HG03097 (cell line): ENCODE measurements around the gene LTBP1.
"Not testable (repeated sequence)": the region's sequence is repeated elsewhere in the genome, so short reads cannot be mapped to it uniquely, and the experiment has no call there.

ENCODE experiments used
- ATAC-seq: cut with Tn5 transposase; IDR thresholded peaks from one replicate; pipeline ENCODE4 v1.9.1; 2021; ENCODE audit not compliant: unreplicated experiment, low FRiP score

Gene LTBP1

DNA sequence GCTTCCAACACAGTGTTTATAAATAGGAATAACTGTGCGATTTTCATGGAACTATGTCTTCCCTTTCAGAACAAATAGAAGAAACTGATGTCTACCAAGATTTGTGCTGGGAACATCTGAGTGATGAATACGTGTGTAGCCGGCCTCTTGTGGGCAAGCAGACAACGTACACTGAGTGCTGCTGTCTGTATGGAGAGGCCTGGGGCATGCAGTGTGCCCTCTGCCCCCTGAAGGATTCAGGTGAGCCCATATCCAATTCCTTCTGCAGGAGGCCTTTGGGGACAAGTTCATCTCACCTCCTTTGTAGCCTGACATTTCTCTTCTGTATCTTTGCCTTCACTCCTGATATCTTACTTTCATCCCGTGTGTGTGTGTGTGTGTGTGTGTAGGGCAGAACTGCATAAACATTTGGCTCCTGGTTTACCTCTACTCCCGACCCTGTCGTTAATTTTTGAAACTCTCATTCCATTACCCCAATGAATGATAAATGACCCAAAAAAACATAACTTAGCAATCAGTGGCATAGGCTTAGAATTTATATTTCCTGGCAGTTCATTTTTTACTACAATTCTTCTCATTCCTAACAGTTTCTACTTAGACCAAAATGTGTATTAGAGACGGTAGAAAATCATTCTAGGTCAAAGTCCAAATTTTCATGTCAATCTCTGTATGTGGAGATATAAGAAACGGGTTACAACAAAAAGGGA is 418.7 kb downstream of the LTBP1 start:
- ATAC-seq = no peak

DNA sequence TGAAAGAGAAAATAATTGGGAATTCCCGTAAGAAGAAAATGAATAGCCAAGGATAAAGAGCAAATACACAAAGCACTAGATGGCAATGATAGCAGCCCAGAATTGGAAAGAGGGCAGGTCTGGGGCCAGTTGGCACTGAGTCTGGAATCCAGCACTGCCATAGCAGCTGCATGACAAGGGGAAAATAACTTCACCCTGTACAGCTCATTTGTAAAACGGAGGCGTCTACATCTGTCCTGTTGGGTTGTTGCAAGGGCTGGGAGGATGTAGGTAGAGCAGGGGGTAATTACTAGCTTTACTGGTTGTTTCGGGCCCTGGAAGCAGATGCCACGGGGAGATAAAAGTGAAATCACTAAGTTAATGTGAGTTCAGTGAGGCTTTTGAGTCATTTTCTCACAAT is 419.7 kb downstream of the LTBP1 start:
- ATAC-seq = no peak

DNA sequence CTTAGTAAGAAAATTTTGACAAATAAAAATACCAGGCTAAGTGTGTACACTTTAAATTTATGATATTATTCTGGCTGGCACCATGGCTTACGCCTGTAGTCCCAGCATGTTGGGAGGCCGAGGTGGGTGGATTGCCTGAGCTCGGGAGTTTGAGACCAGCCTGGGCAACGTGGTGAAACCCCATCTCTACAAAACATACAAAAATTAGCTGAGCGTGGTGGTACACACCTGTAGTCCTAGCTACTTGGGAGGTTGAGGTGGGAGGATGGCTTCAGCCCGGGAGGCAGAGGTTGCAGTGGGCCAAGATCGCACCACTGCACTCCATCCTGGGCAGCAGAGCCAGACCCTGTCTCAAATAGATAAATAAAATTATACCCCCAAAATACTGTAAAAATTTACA is 421.8 kb downstream of the LTBP1 start:
- not testable (repeated sequence) for ATAC-seq

DNA sequence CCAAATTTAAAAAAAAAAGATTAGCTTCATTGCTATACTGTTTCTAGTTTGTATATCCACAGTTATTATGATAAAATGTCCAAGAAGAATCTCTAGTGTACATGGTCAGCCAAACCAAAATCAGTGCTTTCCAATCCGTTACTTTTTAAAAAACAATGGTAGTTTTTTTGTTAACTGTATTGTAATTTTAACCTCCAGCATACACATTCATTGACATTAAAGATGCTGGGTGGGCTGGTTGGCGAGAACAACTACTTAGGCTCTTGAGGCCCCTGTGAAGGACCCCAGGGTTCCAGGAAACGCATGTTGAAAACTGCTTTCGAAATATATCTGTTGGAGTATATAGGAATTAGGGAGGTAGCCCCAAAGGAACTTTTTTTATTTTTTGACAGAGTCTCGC is 422.4 kb downstream of the LTBP1 start:
- no peak for ATAC-seq

DNA sequence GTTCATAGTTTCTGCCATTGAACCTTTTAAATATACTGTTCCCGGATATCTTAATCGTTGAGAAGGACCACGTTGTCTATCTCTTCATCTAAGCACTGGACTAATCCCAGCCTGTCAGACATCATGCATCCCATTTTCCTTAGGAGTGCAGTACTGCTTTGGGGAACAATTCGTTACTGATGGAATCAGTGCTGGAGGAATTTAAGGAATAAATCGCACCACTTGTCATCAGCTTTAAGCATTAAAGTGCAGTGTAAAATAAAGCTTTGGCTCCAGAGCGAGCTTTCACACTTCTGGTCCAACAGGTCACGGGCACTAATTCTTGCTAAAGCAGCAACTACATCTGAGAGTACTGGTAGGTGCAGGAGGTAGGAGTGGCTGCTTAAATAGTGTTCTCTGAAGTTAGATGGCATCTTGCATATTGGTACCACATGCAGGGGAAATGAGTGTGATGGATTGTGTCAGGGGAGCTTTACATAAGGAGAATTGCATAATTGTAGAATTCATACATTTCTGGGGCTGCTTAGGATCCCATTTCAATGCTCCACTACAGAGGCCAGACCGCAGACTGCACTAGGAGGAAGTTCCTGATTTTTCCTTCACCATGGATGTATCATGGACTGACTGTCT is 424.0 kb downstream of the LTBP1 start:
- no peak for ATAC-seq

DNA sequence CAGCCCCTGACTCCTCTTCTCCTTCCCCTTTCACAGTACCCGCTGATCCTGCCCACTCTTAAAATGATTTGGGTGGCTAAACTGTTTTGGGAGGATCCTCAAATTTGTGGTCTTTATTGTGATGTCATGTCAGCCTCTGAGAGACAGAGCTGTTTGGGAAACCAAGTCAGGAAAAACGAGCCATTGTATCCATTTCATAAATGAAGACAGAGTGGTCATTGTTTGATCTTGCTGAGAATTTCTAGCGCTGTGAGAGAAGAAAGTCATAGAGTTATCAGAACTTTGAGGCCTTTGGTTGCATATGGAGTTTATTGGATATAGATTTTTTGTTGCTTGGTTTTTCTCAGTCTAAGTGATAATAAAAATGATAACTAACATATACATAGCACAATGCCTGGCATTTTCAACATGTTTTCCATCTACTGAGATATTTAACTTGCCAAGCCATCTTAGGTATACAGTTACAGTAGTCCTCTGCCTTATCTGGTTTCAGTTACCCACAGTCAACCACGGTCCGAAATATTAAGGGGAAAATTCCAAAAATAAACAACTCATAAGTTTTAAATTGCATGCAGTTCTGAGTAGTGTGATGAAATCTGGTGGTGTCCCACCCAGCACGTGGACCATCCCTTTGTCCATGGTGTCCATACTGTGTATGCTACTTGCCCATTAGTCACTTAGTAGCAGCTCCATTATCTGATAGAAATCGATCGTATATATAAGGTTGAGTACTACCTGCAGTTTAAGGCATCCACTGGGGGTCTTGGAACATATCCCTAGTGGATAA is 424.7 kb downstream of the LTBP1 start:
- ATAC-seq = no peak

DNA sequence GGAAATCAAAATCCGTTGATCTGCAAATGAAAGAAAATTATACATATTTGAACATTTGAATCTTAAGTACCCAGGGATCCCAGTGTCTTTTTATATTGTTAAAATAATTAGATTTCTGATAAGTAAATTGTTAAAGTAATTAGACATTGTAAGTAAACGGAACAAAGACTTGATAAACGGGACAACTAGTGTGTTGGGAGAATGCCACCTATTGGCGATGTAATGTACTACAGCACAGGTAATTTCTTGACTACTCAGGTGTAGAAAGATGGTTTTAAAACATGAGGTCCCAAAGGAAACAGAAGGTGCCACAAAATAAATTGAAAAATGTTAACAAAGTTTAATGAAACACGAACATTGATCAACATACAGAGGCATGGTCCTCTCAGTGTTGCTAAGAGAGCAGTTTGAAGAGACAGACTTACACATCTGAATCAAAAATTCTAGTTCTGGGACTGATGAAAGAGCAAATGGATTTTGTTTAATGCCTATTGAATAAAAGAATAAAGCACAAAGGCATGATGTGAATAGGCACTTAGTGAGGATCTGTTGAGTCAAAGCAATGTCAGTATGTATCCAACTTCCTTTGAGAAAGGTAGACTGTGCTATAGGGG is 426.3 kb downstream of the LTBP1 start:
- no peak for ATAC-seq

DNA sequence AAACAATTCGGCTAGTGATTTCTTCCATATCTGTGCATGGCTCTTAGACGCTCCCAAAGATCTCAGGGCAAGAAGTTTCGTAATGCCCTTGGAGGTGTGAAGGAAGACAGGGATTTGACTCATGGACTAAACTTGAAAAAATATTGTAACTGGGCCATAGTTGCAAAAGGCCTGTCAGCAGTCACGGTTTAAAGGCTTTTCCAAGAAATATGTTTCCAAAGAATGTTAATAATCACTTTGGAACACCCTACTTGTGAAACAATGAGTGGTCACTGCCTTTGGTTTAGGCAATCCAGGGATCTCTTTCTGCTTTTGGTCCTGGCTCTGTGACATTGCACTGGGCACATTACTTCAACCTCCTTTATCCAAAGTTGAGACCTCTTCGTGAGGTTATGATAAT is 427.2 kb downstream of the LTBP1 start:
- no peak for ATAC-seq

DNA sequence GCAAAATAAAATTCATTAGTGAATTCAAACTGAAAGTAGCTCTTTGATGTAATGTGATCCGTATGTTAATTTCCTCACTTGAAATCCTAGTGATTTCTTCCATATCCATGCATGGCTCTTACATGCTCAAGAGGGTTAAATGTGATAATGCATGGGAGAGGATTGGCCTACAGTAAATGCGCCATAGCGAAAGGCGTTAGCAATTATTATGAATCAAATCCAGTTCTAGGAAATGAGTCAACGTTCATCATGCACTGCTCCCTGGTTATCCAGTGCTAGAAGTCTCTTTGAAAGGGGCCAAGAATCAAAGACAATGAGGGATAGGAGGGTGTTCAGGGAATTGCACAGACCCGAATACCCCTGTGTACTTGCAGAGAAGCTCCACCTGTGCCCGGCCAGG is 428.3 kb downstream of the LTBP1 start:
- no peak for ATAC-seq

DNA sequence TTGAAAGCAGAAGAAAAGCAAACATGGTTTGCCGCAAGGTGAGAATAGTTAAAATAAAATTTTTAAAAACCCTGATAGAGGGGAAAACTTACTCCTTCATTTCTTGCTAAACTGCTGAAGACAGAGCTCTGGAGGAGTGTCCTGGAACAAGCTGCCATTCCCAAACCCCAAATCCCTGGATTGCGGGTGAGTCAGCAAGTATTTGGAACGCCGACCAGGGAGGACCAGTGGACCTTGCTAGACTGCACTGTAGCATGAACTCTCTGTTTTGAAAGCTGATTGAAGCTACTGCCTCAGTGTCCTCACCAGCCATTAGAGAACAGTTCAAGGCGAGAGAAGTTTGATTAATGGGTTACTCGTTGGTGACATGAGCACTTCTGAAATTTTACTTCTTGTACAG is 430.3 kb downstream of the LTBP1 start:
- no peak for ATAC-seq

DNA sequence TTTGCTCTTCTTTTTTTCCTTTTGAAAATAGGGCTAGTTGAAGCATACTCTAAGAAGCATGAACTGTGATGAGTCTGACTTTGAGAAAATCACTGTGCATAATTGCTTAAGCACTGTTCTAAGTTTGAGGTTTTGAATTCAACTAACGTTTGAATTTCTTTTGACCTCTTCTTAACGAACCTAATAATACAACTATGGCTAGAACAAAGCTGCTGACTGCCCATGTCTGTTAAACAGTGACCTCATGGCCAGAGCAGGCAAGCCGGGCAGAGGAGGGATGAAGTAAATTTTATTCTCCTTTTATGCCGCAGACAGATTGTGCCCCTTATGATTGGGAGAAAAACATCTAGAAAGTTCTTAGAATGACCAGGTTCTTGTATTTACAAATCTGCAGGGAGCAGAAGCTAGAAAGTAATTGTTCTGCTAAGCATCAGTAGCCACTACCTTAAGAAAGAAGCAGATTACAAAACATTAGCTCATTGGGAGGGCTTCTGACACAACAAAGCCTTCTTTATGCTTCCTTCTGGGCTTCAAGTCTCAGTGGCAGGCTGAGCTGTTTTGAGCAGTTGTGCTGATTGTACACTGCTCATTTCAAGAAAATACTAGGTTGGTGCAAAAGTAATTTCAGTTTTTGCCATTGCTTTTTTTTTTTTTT is 431.9 kb downstream of the LTBP1 start:
- no peak for ATAC-seq

DNA sequence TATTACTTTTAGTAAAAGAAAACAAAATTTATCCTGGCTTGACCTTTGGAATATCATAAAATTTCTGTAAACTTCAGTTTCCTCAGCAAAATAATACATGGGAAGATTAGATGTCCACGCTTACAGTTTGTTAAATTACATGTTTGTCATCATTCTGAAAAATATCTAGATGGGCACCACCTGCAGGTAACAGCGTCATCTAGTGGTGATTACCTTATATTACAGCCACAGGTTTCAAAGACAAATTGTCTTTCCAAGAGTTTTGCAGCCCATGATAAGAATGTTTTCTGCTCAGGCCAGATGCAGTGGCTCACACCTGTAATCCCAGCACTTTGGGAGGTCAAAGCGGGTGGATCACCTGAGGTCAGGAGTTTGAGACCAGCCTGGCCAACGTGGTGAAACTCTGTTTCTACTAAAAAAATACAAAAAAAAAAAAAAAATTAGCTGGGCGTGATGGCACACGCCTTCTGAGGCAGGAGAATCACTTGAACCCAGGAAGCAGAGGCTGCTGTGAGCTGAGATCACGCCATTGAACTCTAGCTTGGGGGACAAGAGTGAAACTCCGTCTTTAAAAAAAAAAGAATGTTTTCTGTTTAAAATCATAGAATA is 433.4 kb downstream of the LTBP1 start:
- ATAC-seq = no peak

DNA sequence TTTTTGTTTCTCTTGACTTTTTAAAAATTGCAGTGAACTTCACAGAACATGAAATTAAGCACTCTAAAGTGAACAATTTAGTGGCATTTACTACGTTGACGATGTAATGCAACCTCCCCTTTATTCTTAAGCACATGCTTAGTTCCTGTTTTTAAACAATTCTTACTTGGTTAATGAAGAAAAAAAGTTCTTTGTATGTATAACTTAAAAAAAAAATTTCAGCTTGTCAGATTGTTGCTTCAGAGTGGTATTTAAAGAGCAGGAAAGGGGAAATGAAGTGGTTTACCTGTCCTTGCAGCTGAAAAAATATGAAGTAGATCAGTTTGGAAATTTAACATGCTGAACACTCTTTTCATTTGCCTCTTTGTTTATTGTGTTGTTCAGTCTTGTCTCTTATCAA is 434.0 kb downstream of the LTBP1 start:
- no peak for ATAC-seq

DNA sequence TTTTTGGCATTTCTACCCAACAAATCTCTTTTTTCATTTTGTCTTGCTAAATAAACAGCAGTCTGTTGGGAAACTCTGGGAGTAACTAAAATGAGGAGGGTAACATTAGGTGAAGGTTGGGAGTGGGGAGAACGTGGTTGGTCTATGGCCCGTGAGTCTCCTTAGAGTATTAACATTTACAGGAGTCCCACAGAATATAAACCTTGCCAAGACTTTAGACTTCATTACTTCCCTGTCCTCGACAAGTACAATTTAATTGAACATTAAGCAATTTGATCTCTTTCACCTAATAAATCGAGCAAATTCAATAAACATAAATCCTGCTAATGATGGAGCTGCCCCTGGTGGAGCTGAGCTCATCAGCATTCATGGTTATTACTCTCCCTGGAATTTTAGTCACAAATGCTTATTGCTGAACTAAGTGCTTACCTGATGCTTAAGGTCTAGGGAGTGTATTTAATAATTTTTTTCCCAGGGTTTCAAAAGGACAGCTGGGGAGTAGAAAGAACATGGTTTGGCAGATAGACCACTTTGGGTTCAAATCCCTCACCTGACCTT is 434.6 kb downstream of the LTBP1 start:
- no peak for ATAC-seq

DNA sequence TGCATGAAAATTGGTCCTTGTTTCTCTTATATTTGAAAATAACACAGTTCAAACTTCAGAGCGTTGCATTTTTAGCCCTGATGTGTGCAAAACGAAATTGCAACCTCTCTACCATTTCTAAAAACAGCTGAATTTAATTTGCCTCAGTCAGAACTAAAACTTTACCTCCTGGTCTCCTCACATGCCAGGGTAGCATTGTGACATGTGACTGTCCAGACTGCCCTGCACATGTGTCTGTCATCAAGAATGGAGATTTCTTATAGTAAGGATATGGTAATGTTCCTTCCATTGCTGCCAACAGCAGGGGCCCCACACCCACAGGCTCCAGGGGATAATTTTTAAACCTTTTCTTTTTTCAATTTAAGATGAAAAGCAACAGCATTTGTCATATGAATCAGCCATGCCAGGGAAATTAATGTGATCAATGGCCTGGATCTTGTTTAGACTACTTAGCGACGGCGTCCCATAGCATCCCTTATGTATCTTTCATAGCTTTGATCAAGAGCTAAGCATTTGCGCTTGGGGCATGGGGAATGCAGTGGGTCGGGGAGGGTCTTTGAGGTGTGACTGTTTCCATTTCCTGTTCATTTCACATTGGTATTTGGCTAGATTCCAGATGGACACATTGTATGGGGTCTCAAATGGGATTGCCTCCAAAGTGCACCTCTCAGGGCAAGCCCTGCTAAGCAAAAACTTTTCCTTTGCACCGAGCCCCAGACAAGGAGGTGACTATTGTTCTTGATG is 437.3 kb downstream of the LTBP1 start:
- ATAC-seq = no peak

DNA sequence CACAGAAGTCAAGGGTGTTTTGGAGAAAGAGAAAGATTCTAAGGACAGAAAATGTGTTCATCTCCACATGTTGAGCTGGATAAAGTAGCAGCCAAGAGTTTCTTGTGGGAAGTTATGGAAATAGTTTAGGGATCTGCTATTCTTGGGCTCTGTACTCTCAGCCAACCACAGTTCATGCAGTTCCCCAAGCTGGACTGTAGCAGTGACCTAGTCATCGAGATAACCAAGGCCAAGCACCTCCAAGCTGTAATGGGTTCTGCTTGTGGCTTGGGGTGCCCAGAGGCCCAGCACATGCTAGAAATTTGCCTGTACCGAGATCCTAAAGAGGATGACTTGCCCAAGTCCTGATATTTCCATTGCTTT is 437.8 kb downstream of the LTBP1 start:
- no peak for ATAC-seq

DNA sequence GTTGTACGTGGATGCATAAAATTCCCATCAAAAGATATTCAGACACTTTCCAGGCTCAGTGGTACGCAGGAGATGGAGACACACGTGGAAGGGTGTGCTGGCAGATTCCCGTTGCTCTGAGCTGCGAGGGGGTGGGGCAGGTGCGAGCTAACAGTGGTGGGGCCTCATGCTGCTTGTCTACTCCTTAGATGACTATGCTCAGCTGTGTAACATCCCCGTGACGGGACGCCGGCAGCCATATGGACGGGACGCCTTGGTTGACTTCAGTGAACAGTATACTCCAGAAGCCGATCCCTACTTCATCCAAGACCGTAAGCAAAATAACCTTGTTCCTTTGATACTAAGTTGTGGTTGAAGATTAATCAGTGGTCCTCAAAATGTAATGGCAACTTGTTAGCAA is 442.2 kb downstream of the LTBP1 start:
- ATAC-seq = no peak

DNA sequence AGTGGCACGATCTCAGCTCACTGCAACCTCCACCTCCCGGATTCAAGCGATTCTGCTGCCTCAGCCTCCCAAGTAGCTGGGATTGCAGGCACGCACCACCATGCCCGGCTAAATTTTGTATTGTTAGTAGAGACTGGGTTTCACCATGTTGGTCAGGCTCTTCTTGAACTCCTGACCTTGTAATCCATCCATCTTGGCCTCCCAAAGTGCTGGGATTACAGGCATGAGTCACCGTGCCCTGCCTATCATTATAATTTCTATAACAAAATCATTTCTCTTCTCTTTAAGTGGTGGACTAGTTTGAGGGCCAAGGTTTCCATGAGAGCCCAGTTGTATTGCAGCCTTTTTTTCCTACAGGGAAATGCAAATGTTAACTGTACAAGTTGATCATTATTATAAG is 442.9 kb downstream of the LTBP1 start:
- ATAC-seq = not testable (repeated sequence)

DNA sequence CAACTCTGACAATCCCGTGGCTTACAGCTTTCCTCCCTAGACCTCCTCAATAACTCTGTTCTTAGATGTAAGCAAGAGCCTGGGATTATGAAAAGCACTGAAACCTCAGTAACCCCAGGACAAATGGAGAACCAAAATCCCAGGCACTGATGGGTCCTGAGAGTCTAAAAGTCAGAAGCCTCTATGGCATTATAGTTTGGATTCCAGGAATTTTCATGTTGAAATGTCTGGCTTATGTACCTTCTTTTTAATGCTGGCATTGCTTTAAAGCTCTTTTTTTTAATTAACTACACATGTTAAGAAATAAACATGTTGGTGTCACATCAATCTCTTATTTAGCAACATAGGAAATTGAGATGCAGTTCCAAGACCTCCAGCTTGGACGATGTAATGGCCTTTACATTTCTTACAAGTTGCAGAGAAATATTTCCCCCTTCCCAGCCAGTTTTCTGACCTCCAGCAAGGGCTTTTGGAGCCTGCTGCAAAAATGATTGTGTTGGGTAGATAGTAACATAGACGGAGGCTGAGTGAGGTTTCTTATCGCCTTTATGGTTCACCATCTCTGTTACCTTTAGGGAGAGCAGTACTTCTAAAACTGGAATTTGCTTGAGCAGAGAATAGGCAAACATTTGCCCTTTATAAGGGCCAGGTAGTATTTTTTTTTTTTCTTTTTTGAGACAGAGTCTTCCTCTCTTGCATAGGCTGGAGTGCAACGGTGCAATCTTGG is 444.9 kb downstream of the LTBP1 start:
- no peak for ATAC-seq
